ENCODE results near the gene MED9.

Gene MED9

DNA sequence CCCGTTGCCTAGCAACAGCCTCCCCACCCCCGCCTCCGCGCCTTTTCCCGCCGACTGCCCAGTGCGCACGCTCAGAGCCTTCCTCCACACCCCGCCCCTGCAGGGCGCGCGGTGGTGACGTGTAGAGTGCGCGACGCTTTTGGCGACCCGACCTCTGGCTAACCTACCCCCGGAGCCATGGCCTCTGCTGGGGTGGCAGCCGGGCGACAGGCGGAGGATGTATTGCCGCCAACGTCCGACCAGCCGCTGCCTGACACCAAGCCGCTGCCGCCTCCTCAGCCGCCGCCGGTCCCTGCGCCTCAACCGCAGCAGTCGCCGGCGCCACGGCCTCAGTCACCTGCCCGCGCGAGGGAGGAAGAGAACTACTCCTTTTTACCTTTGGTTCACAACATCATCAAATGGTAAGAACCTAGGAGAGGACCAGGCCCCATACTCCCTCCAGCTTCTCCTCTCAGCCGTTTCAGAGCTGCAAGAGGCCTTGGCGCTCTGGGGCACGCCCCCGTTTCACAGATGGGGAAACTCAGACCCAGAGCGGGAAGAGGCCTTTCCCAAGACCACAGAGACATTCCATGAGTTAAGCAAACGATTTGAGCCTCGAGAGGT lies at the start of gene MED9 (continued):
- TF ChIP-seq, protein P1, sequence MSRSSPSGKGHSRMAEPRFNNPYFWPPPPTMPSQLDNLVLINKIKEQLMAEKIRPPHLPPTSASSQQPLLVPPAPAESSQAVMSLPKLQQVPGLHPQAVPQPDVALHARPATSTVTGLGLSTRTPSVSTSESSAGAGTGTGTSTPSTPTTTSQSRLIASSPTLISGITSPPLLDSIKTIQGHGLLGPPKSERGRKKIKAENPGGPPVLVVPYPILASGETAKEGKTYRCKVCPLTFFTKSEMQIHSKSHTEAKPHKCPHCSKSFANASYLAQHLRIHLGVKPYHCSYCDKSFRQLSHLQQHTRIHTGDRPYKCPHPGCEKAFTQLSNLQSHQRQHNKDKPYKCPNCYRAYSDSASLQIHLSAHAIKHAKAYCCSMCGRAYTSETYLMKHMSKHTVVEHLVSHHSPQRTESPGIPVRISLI (tag by site-specific recombination; IDR thresholded peaks at IDR 0.05): no peak
- TF ChIP-seq, protein P2, sequence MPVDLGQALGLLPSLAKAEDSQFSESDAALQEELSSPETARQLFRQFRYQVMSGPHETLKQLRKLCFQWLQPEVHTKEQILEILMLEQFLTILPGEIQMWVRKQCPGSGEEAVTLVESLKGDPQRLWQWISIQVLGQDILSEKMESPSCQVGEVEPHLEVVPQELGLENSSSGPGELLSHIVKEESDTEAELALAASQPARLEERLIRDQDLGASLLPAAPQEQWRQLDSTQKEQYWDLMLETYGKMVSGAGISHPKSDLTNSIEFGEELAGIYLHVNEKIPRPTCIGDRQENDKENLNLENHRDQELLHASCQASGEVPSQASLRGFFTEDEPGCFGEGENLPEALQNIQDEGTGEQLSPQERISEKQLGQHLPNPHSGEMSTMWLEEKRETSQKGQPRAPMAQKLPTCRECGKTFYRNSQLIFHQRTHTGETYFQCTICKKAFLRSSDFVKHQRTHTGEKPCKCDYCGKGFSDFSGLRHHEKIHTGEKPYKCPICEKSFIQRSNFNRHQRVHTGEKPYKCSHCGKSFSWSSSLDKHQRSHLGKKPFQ (tag by site-specific recombination; IDR thresholded peaks at IDR 0.05): no peak
- peak; percentile 58; the same call in 1 of the 2 replicates for TF ChIP-seq GLIS1 (tag by site-specific recombination; IDR thresholded peaks at IDR 0.05)
- TF ChIP-seq ZNF600 (tag by site-specific recombination; IDR thresholded peaks at IDR 0.05): peak; percentile 36; the same call in 1 of the 2 replicates
- no peak for TF ChIP-seq TRIM28 (IDR thresholded peaks at IDR 0.05; ENCODE audit: borderline replicate concordance, low read length)
- peak; percentile 67 for TF ChIP-seq ZNF2 (tag by site-specific recombination; IDR thresholded peaks at IDR 0.05)
- no peak for TF ChIP-seq ZNF16 (tag by site-specific recombination; IDR thresholded peaks at IDR 0.05; ENCODE audit: low read depth)
- TF ChIP-seq, protein P3, sequence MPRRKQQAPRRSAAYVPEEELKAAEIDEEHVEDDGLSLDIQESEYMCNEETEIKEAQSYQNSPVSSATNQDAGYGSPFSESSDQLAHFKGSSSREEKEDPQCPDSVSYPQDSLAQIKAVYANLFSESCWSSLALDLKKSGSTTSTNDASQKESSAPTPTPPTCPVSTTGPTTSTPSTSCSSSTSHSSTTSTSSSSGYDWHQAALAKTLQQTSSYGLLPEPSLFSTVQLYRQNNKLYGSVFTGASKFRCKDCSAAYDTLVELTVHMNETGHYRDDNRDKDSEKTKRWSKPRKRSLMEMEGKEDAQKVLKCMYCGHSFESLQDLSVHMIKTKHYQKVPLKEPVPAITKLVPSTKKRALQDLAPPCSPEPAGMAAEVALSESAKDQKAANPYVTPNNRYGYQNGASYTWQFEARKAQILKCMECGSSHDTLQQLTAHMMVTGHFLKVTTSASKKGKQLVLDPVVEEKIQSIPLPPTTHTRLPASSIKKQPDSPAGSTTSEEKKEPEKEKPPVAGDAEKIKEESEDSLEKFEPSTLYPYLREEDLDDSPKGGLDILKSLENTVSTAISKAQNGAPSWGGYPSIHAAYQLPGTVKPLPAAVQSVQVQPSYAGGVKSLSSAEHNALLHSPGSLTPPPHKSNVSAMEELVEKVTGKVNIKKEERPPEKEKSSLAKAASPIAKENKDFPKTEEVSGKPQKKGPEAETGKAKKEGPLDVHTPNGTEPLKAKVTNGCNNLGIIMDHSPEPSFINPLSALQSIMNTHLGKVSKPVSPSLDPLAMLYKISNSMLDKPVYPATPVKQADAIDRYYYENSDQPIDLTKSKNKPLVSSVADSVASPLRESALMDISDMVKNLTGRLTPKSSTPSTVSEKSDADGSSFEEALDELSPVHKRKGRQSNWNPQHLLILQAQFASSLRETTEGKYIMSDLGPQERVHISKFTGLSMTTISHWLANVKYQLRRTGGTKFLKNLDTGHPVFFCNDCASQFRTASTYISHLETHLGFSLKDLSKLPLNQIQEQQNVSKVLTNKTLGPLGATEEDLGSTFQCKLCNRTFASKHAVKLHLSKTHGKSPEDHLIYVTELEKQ (tag by site-specific recombination; IDR thresholded peaks at IDR 0.05; ENCODE audit: borderline replicate concordance): no peak
- peak; percentile 68 for TF ChIP-seq SP2 (tag by site-specific recombination; IDR thresholded peaks at IDR 0.05)
- TF ChIP-seq ZNF404 (tag by site-specific recombination; IDR thresholded peaks at IDR 0.05): no peak
- no peak for TF ChIP-seq ZNF426 (tag by site-specific recombination; IDR thresholded peaks at IDR 0.05)
- TF ChIP-seq SP7 (tag by site-specific recombination; IDR thresholded peaks at IDR 0.05): peak; percentile 72
- TF ChIP-seq ZNF510 (tag by site-specific recombination; IDR thresholded peaks at IDR 0.05; ENCODE audit: insufficient replicate concordance): no peak
- TF ChIP-seq MEIS1 (CRISPR knock-in tag; IDR thresholded peaks at IDR 0.05; ENCODE audit: borderline replicate concordance): no peak
- TF ChIP-seq ZBTB20 (tag by site-specific recombination; IDR thresholded peaks at IDR 0.05): peak; percentile 57; the same call in 1 of the 2 replicates
- no peak for TF ChIP-seq KLF10 (tag by site-specific recombination; IDR thresholded peaks at IDR 0.05)
- TF ChIP-seq ZNF292 (tag by site-specific recombination; IDR thresholded peaks at IDR 0.05; ENCODE audit: borderline replicate concordance, low read depth): no peak
- no peak for TF ChIP-seq ZNF837 (tag by site-specific recombination; IDR thresholded peaks at IDR 0.05)
- peak; percentile 92 for TF ChIP-seq EGR2 (tag by site-specific recombination; IDR thresholded peaks at IDR 0.05; ENCODE audit: low read depth)
- no peak for TF ChIP-seq ZNF777 (tag by site-specific recombination; IDR thresholded peaks at IDR 0.05; ENCODE audit: borderline replicate concordance)
- TF ChIP-seq ZNF175 (tag by site-specific recombination; IDR thresholded peaks at IDR 0.05): no peak
- TF ChIP-seq, protein P4, sequence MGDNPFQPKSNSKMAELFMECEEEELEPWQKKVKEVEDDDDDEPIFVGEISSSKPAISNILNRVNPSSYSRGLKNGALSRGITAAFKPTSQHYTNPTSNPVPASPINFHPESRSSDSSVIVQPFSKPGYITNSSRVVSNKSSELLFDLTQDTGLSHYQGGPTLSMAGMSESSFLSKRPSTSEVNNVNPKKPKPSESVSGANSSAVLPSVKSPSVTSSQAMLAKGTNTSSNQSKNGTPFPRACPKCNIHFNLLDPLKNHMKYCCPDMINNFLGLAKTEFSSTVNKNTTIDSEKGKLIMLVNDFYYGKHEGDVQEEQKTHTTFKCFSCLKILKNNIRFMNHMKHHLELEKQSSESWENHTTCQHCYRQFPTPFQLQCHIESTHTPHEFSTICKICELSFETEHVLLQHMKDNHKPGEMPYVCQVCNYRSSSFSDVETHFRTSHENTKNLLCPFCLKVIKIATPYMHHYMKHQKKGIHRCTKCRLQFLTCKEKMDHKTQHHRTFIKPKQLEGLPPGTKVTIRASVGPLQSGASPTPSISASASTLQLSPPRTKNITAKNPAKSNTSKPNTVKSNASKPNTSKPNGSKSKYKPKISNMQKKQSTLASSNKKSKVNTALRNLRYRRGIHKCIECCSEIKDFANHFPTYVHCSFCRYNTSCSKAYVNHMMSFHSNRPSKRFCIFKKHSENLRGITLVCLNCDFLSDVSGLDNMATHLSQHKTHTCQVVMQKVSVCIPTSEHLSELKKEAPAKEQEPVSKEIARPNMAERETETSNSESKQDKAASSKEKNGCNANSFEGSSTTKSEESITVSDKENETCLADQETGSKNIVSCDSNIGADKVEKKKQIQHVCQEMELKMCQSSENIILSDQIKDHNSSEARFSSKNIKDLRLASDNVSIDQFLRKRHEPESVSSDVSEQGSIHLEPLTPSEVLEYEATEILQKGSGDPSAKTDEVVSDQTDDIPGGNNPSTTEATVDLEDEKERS (tag by site-specific recombination; IDR thresholded peaks at IDR 0.05): no peak; the same call in 1 of the 2 replicates
- no peak for TF ChIP-seq SALL2 (tag by site-specific recombination; IDR thresholded peaks at IDR 0.05; ENCODE audit: borderline replicate concordance)
- TF ChIP-seq, protein P5, sequence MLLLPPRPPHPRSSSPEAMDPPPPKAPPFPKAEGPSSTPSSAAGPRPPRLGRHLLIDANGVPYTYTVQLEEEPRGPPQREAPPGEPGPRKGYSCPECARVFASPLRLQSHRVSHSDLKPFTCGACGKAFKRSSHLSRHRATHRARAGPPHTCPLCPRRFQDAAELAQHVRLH (tag by site-specific recombination; IDR thresholded peaks at IDR 0.05): peak; percentile 86
- TF ChIP-seq ZSCAN16 (tag by site-specific recombination; IDR thresholded peaks at IDR 0.05): no peak
- no peak for TF ChIP-seq ZNF433 (tag by site-specific recombination; IDR thresholded peaks at IDR 0.05; ENCODE audit: low read depth)
- no peak for TF ChIP-seq IKZF3 (tag by site-specific recombination; IDR thresholded peaks at IDR 0.05)
- TF ChIP-seq ZNF629 (tag by site-specific recombination; IDR thresholded peaks at IDR 0.05): no peak
- no peak for TF ChIP-seq ZNF140 (tag by site-specific recombination; IDR thresholded peaks at IDR 0.05)
- TF ChIP-seq, protein P6, sequence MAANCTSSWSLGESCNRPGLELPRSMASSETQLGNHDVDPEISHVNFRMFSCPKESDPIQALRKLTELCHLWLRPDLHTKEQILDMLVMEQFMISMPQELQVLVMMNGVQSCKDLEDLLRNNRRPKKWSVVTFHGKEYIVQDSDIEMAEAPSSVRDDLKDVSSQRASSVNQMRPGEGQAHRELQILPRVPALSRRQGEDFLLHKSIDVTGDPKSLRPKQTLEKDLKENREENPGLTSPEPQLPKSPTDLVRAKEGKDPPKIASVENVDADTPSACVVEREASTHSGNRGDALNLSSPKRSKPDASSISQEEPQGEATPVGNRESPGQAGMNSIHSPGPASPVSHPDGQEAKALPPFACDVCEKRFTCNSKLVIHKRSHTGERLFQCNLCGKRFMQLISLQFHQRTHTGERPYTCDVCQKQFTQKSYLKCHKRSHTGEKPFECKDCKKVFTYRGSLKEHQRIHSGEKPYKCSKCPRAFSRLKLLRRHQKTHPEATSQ (tag by site-specific recombination; IDR thresholded peaks at IDR 0.05): no peak
